T-helper 2 cell treated with Interferon-gamma antibody and Interleukin-4, amounts not matched to agents 5 μg/mL and 100 μg/mL, for 36 hours (primary cell): ENCODE results near the gene PTPRZ1.

Source experiments
- DNase-seq: peaks from one replicate; pipeline ENCODE4 v3.0.0; 2021; ENCODE audit warnings: low spot score
- H3K27ac Mint-ChIP-seq: one replicate; pipeline ENCODE4 v1.8.0; 2021; ENCODE audit warnings: mild to moderate bottlenecking, mixed read lengths
- H3K27me3 Mint-ChIP-seq: one replicate; pipeline ENCODE4 v1.8.0; 2021; ENCODE audit warnings: low read depth, mixed read lengths
- H3K36me3 Mint-ChIP-seq: one replicate; pipeline ENCODE4 v1.8.0; 2021; ENCODE audit warnings: low read depth, mixed read lengths
- H3K4me1 Mint-ChIP-seq: one replicate; pipeline ENCODE4 v1.8.0; 2021; ENCODE audit warnings: low read depth, mixed read lengths
- H3K4me3 Mint-ChIP-seq: one replicate; pipeline ENCODE4 v1.8.0; 2022; ENCODE audit warnings: mild to moderate bottlenecking, moderate library complexity, mixed read lengths
- H3K9me3 Mint-ChIP-seq: one replicate; pipeline ENCODE4 v1.8.0; 2021; ENCODE audit warnings: mixed read lengths

Gene PTPRZ1

DNA sequence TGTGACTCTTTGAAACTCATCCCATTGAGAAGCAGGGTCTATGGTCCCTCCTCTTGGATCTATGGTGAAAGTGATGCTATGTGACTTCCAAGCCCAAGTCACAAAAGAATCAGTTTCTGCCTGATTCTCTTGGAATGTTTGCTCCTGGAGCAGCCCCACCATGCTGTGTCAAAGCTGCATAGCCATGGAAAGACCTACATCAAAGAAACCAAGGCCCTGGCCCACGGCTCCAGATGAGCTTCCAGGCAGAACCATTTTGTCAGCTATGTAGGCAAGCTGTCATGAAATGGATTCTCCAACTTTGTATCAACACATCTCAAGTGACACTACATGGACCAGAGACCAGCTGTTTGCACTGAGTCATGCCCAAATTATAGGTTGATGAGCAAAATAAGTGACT is 194.1 kb downstream of the PTPRZ1 start:
- H3K4me3 Mint-ChIP-seq, result no peak overlapping the region
- no peaks in the 10 kb centered on the region for H3K9me3 Mint-ChIP-seq
- H3K4me1 Mint-ChIP-seq, result no peaks in the 10 kb centered on the region
- H3K36me3 Mint-ChIP-seq, result no peaks in the 10 kb centered on the region
- H3K27me3 Mint-ChIP-seq, result no peaks in the 10 kb centered on the region
- no peak for DNase-seq
- no peak overlapping the region for H3K27ac Mint-ChIP-seq

DNA sequence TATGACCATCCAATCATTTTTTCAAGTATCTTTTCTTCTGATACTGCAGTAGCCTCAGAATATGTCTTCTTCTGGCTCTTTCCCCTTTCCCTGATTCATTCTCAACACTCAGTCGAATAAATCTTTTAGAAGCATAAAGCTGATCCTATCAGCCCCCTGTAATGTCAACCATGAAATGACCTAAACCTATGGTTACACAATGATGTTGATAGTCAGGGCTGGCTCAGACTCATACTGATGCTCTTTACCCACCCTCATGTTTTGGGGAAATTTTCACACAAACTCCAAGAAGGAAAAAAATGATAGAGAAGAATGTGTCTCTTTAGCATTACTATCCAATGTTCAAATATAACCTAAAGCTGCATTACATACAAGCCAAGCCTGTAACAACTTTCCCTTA is 195.1 kb downstream of the PTPRZ1 start:
- Mint-ChIP-seq H3K27ac (no peak overlapping the region), H3K27me3 (no peaks in the 10 kb centered on the region), H3K4me1 (no peaks in the 10 kb centered on the region), H3K9me3 (no peaks in the 10 kb centered on the region), H3K36me3 (no peaks in the 10 kb centered on the region), H3K4me3 (no peak overlapping the region)
- no peak for DNase-seq

DNA sequence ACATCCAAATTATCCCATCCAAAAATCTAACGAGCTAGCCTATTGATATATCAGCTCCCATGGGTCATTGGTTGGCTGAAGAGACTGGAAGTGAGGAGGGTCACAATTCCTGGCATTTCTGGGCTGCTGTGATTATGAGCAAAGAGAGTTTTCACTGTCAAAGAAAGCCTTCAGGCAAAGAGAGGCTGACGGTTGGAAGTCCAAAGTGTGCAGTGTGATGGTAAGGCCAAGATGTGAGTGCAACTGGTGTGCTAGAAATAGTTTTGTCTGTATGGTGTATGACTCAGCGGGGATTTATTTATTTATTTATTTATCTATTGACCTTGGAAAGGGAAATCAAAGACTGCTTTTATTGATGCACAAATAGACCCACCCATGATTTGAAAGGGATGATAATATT is 196.0 kb downstream of the PTPRZ1 start:
- no peaks in the 10 kb centered on the region for H3K36me3 Mint-ChIP-seq
- H3K9me3 Mint-ChIP-seq, result no peaks in the 10 kb centered on the region
- DNase-seq, result no peak
- H3K27ac Mint-ChIP-seq, result no peak overlapping the region
- no peak overlapping the region for H3K4me3 Mint-ChIP-seq
- H3K27me3 Mint-ChIP-seq, result no peaks in the 10 kb centered on the region
- H3K4me1 Mint-ChIP-seq, result no peaks in the 10 kb centered on the region

DNA sequence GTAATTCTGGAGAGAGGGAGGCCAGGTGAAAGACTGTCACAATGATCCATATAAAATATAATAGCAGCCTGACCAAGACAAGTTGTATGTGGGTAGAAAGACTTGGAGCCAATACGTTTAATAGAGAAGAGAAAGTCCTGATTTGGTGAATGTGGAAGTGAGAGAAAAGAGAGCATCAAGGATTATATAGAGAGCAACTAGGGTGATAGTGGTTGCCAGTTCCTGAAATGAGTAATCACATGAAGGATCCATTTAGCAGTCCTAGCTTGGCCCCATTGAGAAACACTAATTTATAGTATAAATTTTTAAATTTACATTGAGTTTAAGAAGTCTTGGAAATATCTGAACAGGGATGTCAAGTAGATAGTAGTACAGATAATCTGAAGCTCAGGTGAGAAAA is 197.1 kb downstream of the PTPRZ1 start:
- no peak for DNase-seq
- H3K4me3 Mint-ChIP-seq, result no peak overlapping the region
- no peaks in the 10 kb centered on the region for H3K36me3 Mint-ChIP-seq
- H3K27me3 Mint-ChIP-seq, result no peaks in the 10 kb centered on the region
- no peaks in the 10 kb centered on the region for H3K9me3 Mint-ChIP-seq
- no peak overlapping the region for H3K27ac Mint-ChIP-seq
- no peaks in the 10 kb centered on the region for H3K4me1 Mint-ChIP-seq

DNA sequence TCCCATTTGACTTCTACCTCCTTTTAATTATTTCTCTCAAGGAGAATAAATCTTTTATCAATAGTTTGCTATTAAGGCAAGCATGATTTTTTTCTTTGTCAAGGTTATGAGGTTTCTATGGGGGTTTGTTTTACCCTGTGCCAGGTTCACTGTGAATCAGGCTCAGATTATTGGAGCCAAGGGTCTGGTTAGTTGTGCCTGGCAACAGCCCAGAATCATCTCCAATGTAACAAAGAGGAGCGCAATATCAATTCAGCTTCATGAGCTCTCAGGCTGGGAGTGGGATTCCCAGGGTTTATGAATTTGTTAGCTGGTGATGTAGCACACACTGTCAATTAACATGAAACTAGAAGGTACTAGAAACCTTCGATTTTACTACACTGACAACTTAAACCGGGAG is 197.9 kb downstream of the PTPRZ1 start:
- H3K36me3 Mint-ChIP-seq, result no peaks in the 10 kb centered on the region
- H3K4me1 Mint-ChIP-seq, result no peaks in the 10 kb centered on the region
- H3K9me3 Mint-ChIP-seq, result no peaks in the 10 kb centered on the region
- H3K4me3 Mint-ChIP-seq, result no peak overlapping the region
- H3K27ac Mint-ChIP-seq, result no peak overlapping the region
- H3K27me3 Mint-ChIP-seq, result no peaks in the 10 kb centered on the region
- no peak for DNase-seq

DNA sequence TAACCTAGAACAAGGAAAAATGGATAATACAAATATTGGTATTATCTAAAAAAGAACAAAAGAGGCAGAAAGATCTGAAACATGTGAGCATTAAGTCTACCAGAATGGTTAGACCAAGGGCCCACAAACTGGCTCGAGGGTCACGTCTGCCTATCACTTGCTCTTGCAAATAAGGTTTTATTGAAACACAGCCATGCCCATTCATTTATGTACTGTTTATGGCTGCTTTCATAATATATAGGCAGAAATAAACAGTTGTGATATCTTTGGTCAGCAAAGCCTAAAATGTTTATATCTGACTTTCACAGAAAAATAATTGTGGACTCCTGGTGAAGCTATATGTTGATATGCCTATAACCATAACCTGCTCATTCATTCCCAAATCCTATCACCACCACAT is 199.3 kb downstream of the PTPRZ1 start:
- H3K9me3 Mint-ChIP-seq, result no peaks in the 10 kb centered on the region
- H3K27me3 Mint-ChIP-seq, result no peaks in the 10 kb centered on the region
- H3K4me1 Mint-ChIP-seq, result no peaks in the 10 kb centered on the region
- no peak overlapping the region for H3K27ac Mint-ChIP-seq
- no peak overlapping the region for H3K4me3 Mint-ChIP-seq
- H3K36me3 Mint-ChIP-seq, result no peaks in the 10 kb centered on the region
- no peak for DNase-seq

DNA sequence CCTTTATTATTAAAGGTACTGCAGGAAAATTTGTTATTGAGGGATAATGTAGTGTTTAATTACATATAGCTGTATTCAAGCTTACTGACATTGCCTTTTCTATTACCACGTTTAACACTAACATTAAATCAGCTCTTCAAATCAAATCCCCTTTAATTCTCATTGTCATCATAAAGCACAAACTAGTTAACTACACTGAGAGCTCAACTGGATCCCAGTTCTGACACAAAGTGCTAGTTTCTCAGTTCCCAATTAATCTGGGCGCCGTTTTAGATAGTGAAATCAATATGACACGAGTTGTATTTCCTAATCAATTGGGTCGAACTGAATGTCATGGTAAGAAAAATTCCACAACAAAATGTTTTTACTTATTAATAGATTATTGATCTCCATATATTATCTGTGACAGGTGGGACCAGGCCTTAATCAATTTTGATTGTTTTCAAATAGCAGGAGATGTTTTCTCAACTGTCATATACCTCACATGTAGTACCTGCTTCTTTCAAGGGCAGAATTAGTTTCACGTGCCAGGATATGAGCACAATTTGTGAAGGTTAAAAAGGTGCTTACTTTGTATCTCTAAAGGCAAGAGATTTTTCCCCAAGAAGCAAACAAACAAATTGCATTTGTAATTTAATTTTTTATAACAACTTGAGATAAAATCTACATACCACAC is 200.1 kb downstream of the PTPRZ1 start:
- H3K4me3 Mint-ChIP-seq, result no peak overlapping the region
- H3K27ac Mint-ChIP-seq, result no peak overlapping the region

DNA sequence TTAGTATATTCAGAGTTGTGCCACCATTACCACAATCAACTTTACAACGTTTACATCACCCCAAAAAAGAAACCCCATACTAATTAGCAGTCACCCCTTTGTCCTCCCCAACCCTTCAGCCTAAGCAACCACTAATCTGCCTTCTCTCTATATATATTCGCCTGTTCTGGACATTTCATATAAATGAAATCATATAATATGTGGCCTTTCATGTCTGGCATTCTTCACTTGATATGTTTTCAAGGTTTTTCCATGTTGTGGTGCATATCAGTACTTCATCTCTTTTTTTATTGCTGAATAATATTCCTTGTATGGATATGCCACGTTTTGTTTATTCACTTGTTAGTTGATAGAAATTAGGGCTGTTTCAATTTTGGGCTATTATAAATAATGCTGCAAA is 200.7 kb downstream of the PTPRZ1 start:
- no peak for DNase-seq
- Mint-ChIP-seq H3K4me1 (no peaks in the 10 kb centered on the region), H3K27ac (no peak overlapping the region), H3K27me3 (no peaks in the 10 kb centered on the region), H3K4me3 (no peak overlapping the region), H3K36me3 (no peaks in the 10 kb centered on the region), H3K9me3 (no peaks in the 10 kb centered on the region)

More for the DNA sequence above, 200.1 kb downstream of the PTPRZ1 start:
- H3K27me3 Mint-ChIP-seq, result no peaks in the 10 kb centered on the region
- DNase-seq, result no peak
- no peaks in the 10 kb centered on the region for H3K4me1 Mint-ChIP-seq
- no peaks in the 10 kb centered on the region for H3K36me3 Mint-ChIP-seq
- H3K9me3 Mint-ChIP-seq, result no peaks in the 10 kb centered on the region

DNA sequence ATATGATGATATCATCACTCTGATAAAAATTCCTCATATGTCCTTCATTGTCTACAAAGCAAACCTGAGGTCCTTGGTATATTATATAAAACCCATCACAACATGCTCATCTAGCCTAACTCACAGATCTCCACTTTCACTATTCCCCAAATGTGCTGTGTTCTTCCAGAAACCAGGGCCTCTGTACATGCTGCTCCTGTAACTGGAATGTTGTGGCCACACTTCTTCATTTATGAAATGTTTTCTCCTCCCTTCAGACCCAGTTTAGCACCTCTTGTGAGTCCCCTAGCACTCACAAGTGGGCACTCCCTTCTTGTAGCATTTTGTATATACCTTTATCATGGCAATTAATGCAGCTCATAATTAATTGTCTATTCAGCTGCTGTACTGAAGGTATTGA is 209.2 kb downstream of the PTPRZ1 start:
- no peak for DNase-seq

DNA sequence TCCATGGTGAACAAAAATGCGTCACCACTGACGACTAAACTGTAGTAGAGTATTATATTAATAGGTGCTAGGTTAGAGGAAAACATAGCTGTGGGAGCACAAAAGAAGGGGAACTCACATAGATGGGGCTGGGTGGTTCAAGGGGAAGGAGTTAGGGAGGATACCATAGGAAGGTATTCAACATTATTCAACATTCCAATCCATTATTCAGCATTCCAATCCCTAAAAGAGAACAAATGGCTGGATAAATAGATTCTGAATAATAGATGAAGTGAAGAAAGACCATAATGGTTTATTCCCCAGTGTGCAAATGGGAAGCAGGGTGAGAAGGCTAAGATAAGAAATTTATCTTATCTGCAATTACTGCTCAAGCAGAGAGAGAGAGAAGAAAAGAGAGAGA is 209.7 kb downstream of the PTPRZ1 start:
- Mint-ChIP-seq H3K4me1 (no peaks in the 10 kb centered on the region), H3K27me3 (no peaks in the 10 kb centered on the region), H3K4me3 (no peak overlapping the region), H3K27ac (no peak overlapping the region), H3K36me3 (no peaks in the 10 kb centered on the region), H3K9me3 (no peaks in the 10 kb centered on the region)
- no peak for DNase-seq

More for the DNA sequence above, 209.2 kb downstream of the PTPRZ1 start:
- Mint-ChIP-seq H3K36me3 (no peaks in the 10 kb centered on the region), H3K27me3 (no peaks in the 10 kb centered on the region), H3K9me3 (no peaks in the 10 kb centered on the region), H3K27ac (no peak overlapping the region), H3K4me3 (no peak overlapping the region), H3K4me1 (no peaks in the 10 kb centered on the region)

DNA sequence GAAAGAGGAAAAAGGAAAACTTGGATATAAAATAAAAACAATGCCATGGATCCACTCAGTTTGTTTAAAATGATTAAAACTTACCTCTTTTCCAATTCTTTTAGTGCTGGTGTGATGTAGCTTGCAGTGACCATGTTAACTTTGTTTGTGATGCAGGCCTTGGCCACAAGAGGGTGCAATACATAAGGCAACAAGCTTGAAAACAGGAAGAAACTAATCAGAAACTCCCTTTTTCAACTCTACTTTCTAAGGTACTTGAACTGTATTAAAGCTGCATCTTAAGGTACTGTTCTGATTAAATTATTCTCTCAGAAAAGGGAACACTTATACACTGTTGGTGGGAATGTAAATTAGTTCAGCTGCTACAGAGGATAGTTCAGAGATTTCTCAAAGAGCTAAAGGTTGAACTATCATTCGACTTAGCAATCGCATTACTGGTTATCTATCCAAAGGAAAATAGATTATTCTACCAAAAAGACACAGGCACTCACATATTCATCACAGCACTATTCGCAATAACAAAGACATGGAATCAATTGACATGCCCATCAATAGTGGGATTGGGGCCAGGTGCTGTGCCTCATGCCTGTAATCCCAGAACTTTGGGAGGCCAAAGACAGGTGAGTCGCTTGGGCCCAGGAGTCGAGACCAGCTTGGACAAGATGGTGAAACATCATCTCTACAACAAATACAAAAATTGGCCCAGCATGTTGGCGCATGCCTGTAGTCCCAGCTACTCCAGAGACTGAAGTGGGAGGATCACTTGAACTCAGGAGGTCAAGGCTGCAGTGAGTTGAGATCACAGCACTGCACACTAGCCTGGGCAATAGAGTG is 220.2 kb downstream of the PTPRZ1 start:
- Mint-ChIP-seq H3K9me3 (no peaks in the 10 kb centered on the region), H3K4me3 (no peak overlapping the region), H3K36me3 (no peaks in the 10 kb centered on the region), H3K27me3 (no peaks in the 10 kb centered on the region), H3K27ac (no peak overlapping the region), H3K4me1 (no peaks in the 10 kb centered on the region)
- DNase-seq, result peak; percentile 33

DNA sequence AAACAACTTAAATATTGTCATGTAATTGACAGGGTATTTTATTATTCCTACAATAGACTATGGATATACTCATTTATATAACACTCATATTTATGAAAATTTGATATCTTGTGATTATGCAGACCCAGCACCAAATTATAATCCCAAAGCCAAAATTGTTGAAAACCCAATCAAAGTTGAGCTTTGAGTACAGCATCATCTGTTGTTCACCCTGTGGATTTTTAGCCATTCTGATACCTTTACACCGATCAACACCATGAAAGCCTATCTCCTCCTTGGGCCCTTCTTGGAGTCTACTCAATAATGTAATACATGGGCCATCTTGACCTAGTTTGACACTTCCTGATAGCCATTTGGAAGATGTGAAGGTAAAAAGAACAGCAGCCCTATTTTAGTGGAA is 221.6 kb downstream of the PTPRZ1 start:
- no peak for DNase-seq
- H3K4me1 Mint-ChIP-seq, result no peaks in the 10 kb centered on the region
- H3K27ac Mint-ChIP-seq, result no peak overlapping the region
- H3K27me3 Mint-ChIP-seq, result no peaks in the 10 kb centered on the region
- no peaks in the 10 kb centered on the region for H3K9me3 Mint-ChIP-seq
- no peak overlapping the region for H3K4me3 Mint-ChIP-seq
- H3K36me3 Mint-ChIP-seq, result no peaks in the 10 kb centered on the region

DNA sequence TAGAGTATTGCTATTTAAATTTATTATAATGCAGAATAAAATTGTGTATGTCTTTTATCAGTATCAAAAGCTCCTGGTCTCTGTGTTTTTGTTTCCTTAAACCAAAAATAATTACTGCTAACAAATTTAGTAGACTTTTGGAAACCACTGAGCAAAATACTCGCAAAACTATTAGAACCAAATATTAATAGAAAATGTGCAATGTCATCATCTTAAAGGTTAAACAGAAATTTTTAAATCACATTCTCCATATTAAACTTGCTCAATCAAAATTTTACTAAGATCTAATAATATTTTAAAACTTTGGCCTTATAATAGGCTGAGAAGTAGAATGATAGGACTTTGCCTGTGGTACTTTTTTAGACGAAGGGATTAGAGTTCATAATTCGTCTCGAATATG is 222.7 kb downstream of the PTPRZ1 start:
- no peaks in the 10 kb centered on the region for H3K4me1 Mint-ChIP-seq
- no peak overlapping the region for H3K4me3 Mint-ChIP-seq
- no peak overlapping the region for H3K27ac Mint-ChIP-seq
- H3K9me3 Mint-ChIP-seq, result no peaks in the 10 kb centered on the region
- H3K27me3 Mint-ChIP-seq, result no peaks in the 10 kb centered on the region
- DNase-seq, result no peak
- H3K36me3 Mint-ChIP-seq, result no peaks in the 10 kb centered on the region

DNA sequence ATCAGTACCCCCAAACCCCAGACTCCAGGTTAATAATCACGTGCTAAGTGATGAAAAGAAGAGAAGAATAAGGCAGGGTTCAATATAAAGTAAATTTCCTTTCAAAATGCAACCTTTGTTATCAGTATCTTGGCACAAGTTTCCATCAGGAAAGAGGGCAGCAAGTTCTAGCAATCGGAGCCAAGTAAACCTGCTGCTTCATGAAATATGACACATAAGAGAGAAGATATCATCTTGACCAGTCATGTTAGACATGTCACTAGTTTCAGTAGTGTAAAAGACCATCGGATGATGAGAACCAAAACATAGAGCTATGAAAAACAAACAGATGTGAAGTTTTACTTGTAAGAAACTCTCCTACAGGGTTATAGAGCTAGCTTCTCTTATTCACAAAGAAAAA is 227.1 kb downstream of the PTPRZ1 start:
- Mint-ChIP-seq H3K4me1 (no peaks in the 10 kb centered on the region), H3K36me3 (no peaks in the 10 kb centered on the region), H3K4me3 (no peak overlapping the region), H3K9me3 (peaks cover 5% of the 10 kb centered on the region), H3K27me3 (no peaks in the 10 kb centered on the region), H3K27ac (no peak overlapping the region)
- no peak for DNase-seq

DNA sequence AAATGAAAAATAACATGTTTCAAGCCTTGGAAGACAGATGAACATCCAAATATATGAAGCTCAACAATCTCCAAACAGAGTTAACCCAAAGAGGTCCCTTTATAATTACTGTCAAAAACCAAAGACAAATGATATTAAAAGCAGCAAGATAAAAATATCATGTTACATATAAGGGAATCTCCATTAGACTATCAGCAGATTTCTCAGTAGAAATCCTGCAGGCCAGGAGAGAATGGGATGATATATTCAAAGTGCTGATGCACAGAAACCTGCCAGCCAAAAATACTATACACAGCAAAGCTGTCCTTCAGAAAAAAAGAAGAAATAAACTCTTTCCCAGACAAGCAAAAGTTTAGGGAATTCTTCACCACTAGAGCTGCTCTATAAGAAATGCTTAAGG is 230.1 kb downstream of the PTPRZ1 start:
- no peaks in the 10 kb centered on the region for H3K36me3 Mint-ChIP-seq
- peaks cover 17% of the 10 kb centered on the region for H3K9me3 Mint-ChIP-seq
- H3K4me3 Mint-ChIP-seq, result no peak overlapping the region
- H3K27me3 Mint-ChIP-seq, result no peaks in the 10 kb centered on the region
- DNase-seq, result no peak
- no peaks in the 10 kb centered on the region for H3K4me1 Mint-ChIP-seq
- H3K27ac Mint-ChIP-seq, result no peak overlapping the region
